Cerebellar cortex (tissue), 1 donor: ENCODE measurements around the gene CSK.

Experiments
- DNase-seq: peaks from one replicate; pipeline ENCODE4 v3.0.0-alpha.2; 2015; ENCODE audit warnings: low spot score

CSK gene

DNA sequence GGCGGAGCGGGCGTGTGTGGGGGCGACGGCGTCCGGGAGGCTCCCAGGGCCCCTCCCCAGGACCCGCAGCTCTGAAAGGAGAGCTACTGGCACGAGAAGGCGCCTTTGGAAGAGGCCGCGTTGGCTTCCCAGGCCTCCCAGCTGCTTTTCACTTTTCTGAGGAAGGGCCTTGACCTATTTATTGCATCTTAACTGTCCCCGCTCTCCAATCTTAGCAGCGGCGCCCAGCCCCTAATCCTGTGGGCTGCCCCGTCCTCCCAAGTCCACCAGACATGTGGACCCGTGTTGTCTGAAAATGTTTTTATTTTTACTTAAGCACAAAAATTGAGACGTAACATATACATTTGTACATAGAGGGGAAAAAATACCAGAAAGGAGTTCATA is 61.6 kb downstream of the CSK start:
- no peak for DNase-seq

DNA sequence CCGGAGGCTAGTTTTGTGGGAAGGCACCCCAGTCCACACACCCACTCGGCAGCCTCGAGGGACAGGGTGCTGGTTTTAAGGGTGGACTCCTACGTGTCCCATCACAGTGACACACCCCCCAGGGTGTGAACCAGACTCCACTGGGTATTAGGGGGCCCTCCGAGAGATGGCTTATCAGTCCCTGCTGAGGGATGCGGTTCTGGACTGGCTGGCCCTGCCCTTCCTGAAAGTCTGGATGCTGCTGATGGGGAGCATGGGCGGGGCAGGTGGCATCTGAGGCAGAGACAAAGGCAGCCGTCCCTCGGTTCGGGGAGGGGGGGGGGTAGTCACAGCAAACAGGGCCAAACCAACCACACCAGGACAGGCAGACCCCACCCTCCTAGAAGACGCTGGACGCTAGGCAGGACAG is 62.0 kb downstream of the CSK start:
- DNase-seq, result no peak

GRCh38 chr15:74844319-74845207 is 62.7 kb downstream of the CSK start:
- no peak for DNase-seq

- DNase-seq, result no peak
Observed at GRCh38 chr15:74845208-74845568, 63.3 kb downstream of the CSK start.

DNA sequence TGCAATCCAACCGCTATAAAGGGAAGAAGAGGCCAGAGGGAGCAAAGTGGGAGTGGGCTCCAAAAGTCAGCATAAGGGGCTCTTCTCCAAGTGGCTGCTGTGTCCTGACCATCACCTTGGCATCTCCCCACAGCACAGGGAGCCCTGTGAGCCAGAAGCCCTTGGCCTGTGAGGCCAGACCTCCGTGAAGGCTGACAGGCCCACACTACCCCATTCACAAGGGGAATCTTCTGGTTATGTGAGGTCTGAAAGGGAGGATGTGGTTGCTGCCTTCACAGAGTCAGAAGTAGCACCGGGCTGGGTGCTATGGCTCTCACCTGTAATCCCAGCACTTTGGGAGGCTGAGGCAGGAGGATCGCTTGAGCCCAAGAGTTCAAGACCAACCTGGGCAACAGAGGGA is 63.7 kb downstream of the CSK start:
- no peak for DNase-seq

DNA sequence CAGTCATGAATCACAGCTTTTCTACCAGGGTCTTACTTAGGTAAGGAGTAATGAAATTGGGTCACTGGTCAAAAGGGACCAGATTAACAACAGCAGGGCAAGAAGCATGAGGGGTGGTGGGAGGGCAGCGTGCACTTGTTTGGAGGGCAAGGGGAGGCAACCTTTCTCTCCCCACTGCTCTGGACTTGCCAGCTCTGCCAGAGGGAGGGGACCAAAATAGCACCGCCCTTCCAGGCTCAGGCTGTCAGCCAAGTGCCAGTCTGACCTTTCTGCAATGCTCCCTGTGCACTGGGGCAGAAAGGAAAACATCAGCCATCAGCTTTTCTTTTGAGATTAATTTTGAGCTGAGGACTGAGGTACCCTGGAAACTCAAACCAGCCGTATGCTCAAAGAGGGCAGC is 65.6 kb downstream of the CSK start:
- no peak for DNase-seq

GRCh38 chr15:74850393-74850792 is 68.5 kb downstream of the CSK start:
- no peak for DNase-seq

- no peak for DNase-seq
Observed at GRCh38 chr15:74851960-74852359, 70.1 kb downstream of the CSK start.
